SK-N-SH (cell line): ENCODE measurements around the gene HYPK. TPM values are rescaled to one million over a fixed set of nuclear protein-coding genes. Genes with fewer than 3 reads are reported as not detected.

Experiments
- CTCF ChIA-PET: fragments of 300-600, 350-600 bp; formaldehyde crosslinking; extraction: SDS; loops from one replicate; lab custom pipeline; 2021; lab: Yijun Ruan, JAX
- POLR2A ChIA-PET: fragments of 350-600 bp; sonication (Branson Sonifier 250); formaldehyde crosslinking; extraction: SDS; loops from one replicate; lab custom pipeline; 2020; ENCODE audit warnings: antibody characterized with exemption, inconsistent platforms; lab: Yijun Ruan, JAX
- DNase-seq: peaks from one replicate; pipeline ENCODE4 v3.0.0; 2012
- H2AFZ ChIP-seq: fragments of 200-600 bp; sonication (generic); 2 replicates; pipeline ENCODE4 v1.8.1; 2016; ENCODE audit warnings: antibody characterized with exemption, mild to moderate bottlenecking, low read depth
- H3F3A ChIP-seq: fragments of 200-600 bp; sonication (generic); replicated peaks from 2 replicates; pipeline ENCODE3; 2016; ENCODE audit warnings: antibody characterized with exemption, mild to moderate bottlenecking; ENCODE audit not compliant: insufficient read depth
- H3K27ac ChIP-seq, 2 experiments: fragments of 200-500 bp in 1 of 2; fragments of 200-600 bp in 1 of 2; sonication (Bioruptor generic) in 1 of 2; sonication (generic), shearing (Covaris generic) in 1 of 2; 2 replicates each; pipeline versions ENCODE4 v1.5.1 to v1.6.1; 2014 to 2016; ENCODE audit warnings: low read depth in 2 of 2, inconsistent platforms in 1 of 2, low read length in 1 of 2, mild to moderate bottlenecking in 1 of 2, mixed read lengths in 1 of 2
- H3K27me3 ChIP-seq: fragments of 200-600 bp; sonication (generic), shearing (Covaris generic); 2 replicates; pipeline ENCODE4 v1.6.1; 2016; ENCODE audit warnings: mixed run types; ENCODE audit not compliant: insufficient read depth
- H3K36me3 ChIP-seq, 2 experiments: fragments of 200-500 bp in 1 of 2; fragments of 200-600 bp in 1 of 2; sonication (Bioruptor generic) in 1 of 2; sonication (generic) in 1 of 2; replicated peaks in 1 of 2; 2 replicates each; pipeline versions ENCODE3 to v1.5.1; 2014 to 2016; ENCODE audit warnings: low read length in 1 of 2, mild to moderate bottlenecking in 1 of 2; ENCODE audit not compliant: insufficient read depth in 2 of 2, control insufficient read depth in 1 of 2
- H3K4me1 ChIP-seq, 2 experiments: fragments of 200-500 bp in 1 of 2; fragments of 200-600 bp in 1 of 2; sonication (Bioruptor generic) in 1 of 2; sonication (generic), shearing (Covaris generic) in 1 of 2; 2 replicates each; pipeline versions ENCODE4 v1.5.1 to v1.6.1; 2014 to 2016; ENCODE audit warnings: low read depth in 1 of 2, low read length in 1 of 2, mixed run types in 1 of 2; ENCODE audit not compliant: insufficient read depth in 2 of 2, control insufficient read depth in 1 of 2
- H3K4me2 ChIP-seq: fragments of 200-600 bp; sonication (generic), shearing (Covaris generic); 2 replicates; pipeline ENCODE4 v1.6.1; 2017; ENCODE audit warnings: mixed run types
- H3K4me3 ChIP-seq, 2 experiments: fragments of 200-500 bp in 1 of 2; fragments of 200-600 bp in 1 of 2; sonication (Bioruptor generic) in 1 of 2; sonication (generic), shearing (Covaris generic) in 1 of 2; 2 replicates each; pipeline versions ENCODE4 v1.5.1 to v1.8.1; 2014 to 2016; ENCODE audit warnings: low read depth in 2 of 2, inconsistent platforms in 1 of 2, low read length in 1 of 2, mild to moderate bottlenecking in 1 of 2, mixed read lengths in 1 of 2, moderate library complexity in 1 of 2
- H3K79me2 ChIP-seq: fragments of 200-600 bp; sonication (generic); 2 replicates; pipeline ENCODE4 v1.8.1; 2017; ENCODE audit warnings: mild to moderate bottlenecking; ENCODE audit not compliant: insufficient read depth
- H3K9ac ChIP-seq: fragments of 200-600 bp; sonication (generic); 2 replicates; pipeline ENCODE4 v1.6.1; 2017; ENCODE audit warnings: mixed run types
- H3K9me2 ChIP-seq: fragments of 200-600 bp; sonication (generic); 2 replicates; pipeline ENCODE4 v1.6.1; 2017; ENCODE audit warnings: mixed run types
- H3K9me3 ChIP-seq: fragments of 200-600 bp; sonication (generic); 2 replicates; pipeline ENCODE4 v1.6.1; 2017; ENCODE audit warnings: mixed run types, mild to moderate bottlenecking, moderate library complexity
- H4K20me1 ChIP-seq: fragments of 200-600 bp; sonication (generic); 2 replicates; pipeline ENCODE4 v1.6.1; 2017; ENCODE audit warnings: mild to moderate bottlenecking, mixed run types; ENCODE audit not compliant: insufficient read depth
- CHD2 ChIP-seq: fragments of 150-350 bp; IDR thresholded peaks from 2 replicates; pipeline ENCODE4 v1.6.1; 2018; ENCODE audit warnings: low read length; ENCODE audit not compliant: partially characterized antibody
- CTCF ChIP-seq: fragments of 200-600 bp; sonication (generic); IDR thresholded peaks from 2 replicates; pipeline ENCODE4 v1.6.1; 2017; ENCODE audit warnings: antibody characterized with exemption, mild to moderate bottlenecking, moderate library complexity
- ELF1 ChIP-seq: IDR thresholded peaks from 2 replicates; pipeline ENCODE4 v1.4.0; 2012
- FOSL2 ChIP-seq: IDR thresholded peaks from 2 replicates; pipeline ENCODE4 v1.4.0; 2012; ENCODE audit warnings: low read depth, mild to moderate bottlenecking, moderate library complexity, borderline replicate concordance
- FOXM1 ChIP-seq: IDR thresholded peaks from 2 replicates; pipeline ENCODE4 v1.4.0; 2012; ENCODE audit warnings: low read depth, mild to moderate bottlenecking
- GABPA ChIP-seq: IDR thresholded peaks from 2 replicates; pipeline ENCODE4 v1.4.0; 2012; ENCODE audit warnings: low read depth, mild to moderate bottlenecking
- GATA2 ChIP-seq: sonication (generic); formaldehyde crosslinking; IDR thresholded peaks from 2 replicates; pipeline ENCODE4 v1.5.0; 2020; ENCODE audit warnings: mild to moderate bottlenecking, missing genetic modification reagents
- IRF3 ChIP-seq: fragments of 150-350 bp; IDR thresholded peaks from 2 replicates; pipeline ENCODE4 v1.6.1; 2016; ENCODE audit warnings: mild to moderate bottlenecking, low read depth, low read length
- MAX ChIP-seq: IDR thresholded peaks from 2 replicates; pipeline ENCODE4 v1.4.0; 2012; ENCODE audit warnings: low read depth
- MEF2A ChIP-seq: IDR thresholded peaks from 2 replicates; pipeline ENCODE4 v1.4.0; 2012; ENCODE audit warnings: low read depth, borderline replicate concordance
- MXI1 ChIP-seq: IDR thresholded peaks from 2 replicates; pipeline ENCODE4 v1.6.1; 2012; ENCODE audit warnings: mild to moderate bottlenecking, low read depth, low read length, improper control_type of control experiment
- NRF1 ChIP-seq: IDR thresholded peaks from 2 replicates; pipeline ENCODE4 v1.6.1; 2012; ENCODE audit warnings: low read depth, mild to moderate bottlenecking, low read length
- PBX3 ChIP-seq: IDR thresholded peaks from 2 replicates; pipeline ENCODE4; 2012
- POLR2AphosphoS5 ChIP-seq: IDR thresholded peaks from 2 replicates; pipeline ENCODE4 v1.6.1; 2012; ENCODE audit warnings: low read depth, low read length
- RAD21 ChIP-seq: IDR thresholded peaks from 2 replicates; pipeline ENCODE4 v1.6.1; 2012; ENCODE audit warnings: mild to moderate bottlenecking, low read length
- RXRA ChIP-seq: IDR thresholded peaks from 2 replicates; pipeline ENCODE4 v1.4.0; 2012; ENCODE audit warnings: low read depth, mild to moderate bottlenecking, borderline replicate concordance
- SIN3A ChIP-seq: IDR thresholded peaks from 2 replicates; pipeline ENCODE4 v1.6.1; 2012; ENCODE audit warnings: low read depth, mild to moderate bottlenecking, low read length, moderate library complexity, borderline replicate concordance
- TEAD4 ChIP-seq: IDR thresholded peaks from 2 replicates; pipeline ENCODE4 v1.4.0; 2012; ENCODE audit warnings: mild to moderate bottlenecking, borderline replicate concordance; ENCODE audit not compliant: insufficient read depth
- USF2 ChIP-seq: fragments of 150-350 bp; IDR thresholded peaks from 2 replicates; pipeline ENCODE4 v1.6.1; 2017; ENCODE audit warnings: antibody characterized with exemption, low read length, low read depth, borderline replicate concordance
- YY1 ChIP-seq: IDR thresholded peaks from 2 replicates; pipeline ENCODE4 v1.4.0; 2012; ENCODE audit warnings: low read depth, mild to moderate bottlenecking
- WGBS: methylation state at CpG from one replicate; pipeline ENCODE4 v1.1.6; 2017; ENCODE audit warnings: low lambda C conversion rate; 5-methylcytosine and 5-hydroxymethylcytosine counted together
- polyA plus RNA-seq, 3 experiments: library from polyadenylated mRNA; depleted of rRNA; stranded (reverse); fragments of >200 nt; gene quantifications; 2 replicates each; pipeline ENCODE4 v1.2.3, GENCODE V29; 2012

The HYPK gene
- polyA plus RNA-seq, 1 of the 3 experiments (the other 2 are of a cell fraction), result 11.5 TPM

- peak overlapping the region; percentile 77 for H3K4me2 ChIP-seq
These were observed 25.7 kb downstream of the HYPK start for GRCh38 chr15:43826029-43826507.

GRCh38 chr15:43826508-43827341 lies 26.3 kb downstream of the HYPK start, which contains the start of gene WDR76:
TSS of gene WDR76 (plus strand) at chr15:43827002. CDS start at chr15:43827033, 31 bp downstream.
- no peaks in the 10 kb centered on the region for H3K9me3 ChIP-seq
- 14% methylated on average over 28 of the region's 48 CpGs for WGBS
- DNase-seq, result peak; percentile 87
- no peaks in the 10 kb centered on the region for H3K27me3 ChIP-seq
- peak within 1 kb of the TSS; percentile 77 for H3K4me2 ChIP-seq
- H3F3A ChIP-seq, result peaks cover 20% of the 10 kb centered on the region
- H3K9ac ChIP-seq, result peak within 1 kb of the TSS; percentile 59
- peak within 1 kb of the TSS; percentile 45 to 47; a peak in 3 of 4 replicates for H3K27ac ChIP-seq
- peak within 1 kb of the TSS; percentile 86 for H2AFZ ChIP-seq
- CTCF ChIA-PET, result interaction anchor here (1.6 kb wide), 1 partner anchor 77 kb away, joined by 3 read pairs; no protein-coding TSS in a partner anchor
- no peaks in the 10 kb centered on the region for H4K20me1 ChIP-seq
- no peaks in the 10 kb centered on the region for H3K9me2 ChIP-seq
- no peaks in the 10 kb centered on the region for H3K36me3 ChIP-seq
- POLR2A ChIA-PET, result no interaction called here
- peak within 1 kb of the TSS; percentile 53 to 66 for H3K4me3 ChIP-seq
- H3K4me1 ChIP-seq, result peaks cover 9 to 10% of the 10 kb centered on the region in 2 experiments; a peak in 3 of 4 replicates
- H3K79me2 ChIP-seq, result peaks cover 72% of the 10 kb centered on the region
- TF ChIP-seq IRF3 (no peak), SIN3A (peak; percentile 82), FOSL2 (no peak), USF2 (no peak), RXRA (no peak), CHD2 (peak; percentile 19), MAX (peak; percentile 62), FOXM1 (no peak), NRF1 (no peak), GABPA (peak; percentile 57), POLR2AphosphoS5 (0 out of 2 replicates have a peak, but pooled peaks have one; percentile 11), ELF1 (peak; percentile 68), CTCF (no peak), TEAD4 (0 out of 2 replicates have a peak, but pooled peaks have one; percentile 34)

More at GRCh38 chr15:43826029-43826507, 25.7 kb downstream of the HYPK start:
- Histone ChIP-seq H3K9ac (peak overlapping the region; percentile 59; the same call in 1 of the 2 replicates), H3K9me3 (no peaks in the 10 kb centered on the region), H4K20me1 (no peaks in the 10 kb centered on the region), H2AFZ (peak overlapping the region; percentile 86), H3K4me3 (peak overlapping the region in 1 of 2 experiments; percentile 66; a peak in 3 of 4 replicates), H3K27ac (peak overlapping the region in 1 of 2 experiments; percentile 47; a peak in 2 of 4 replicates), H3K4me1 (peaks cover 9 to 10% of the 10 kb centered on the region in 2 experiments; a peak in 3 of 4 replicates), H3K9me2 (no peaks in the 10 kb centered on the region), H3K27me3 (no peaks in the 10 kb centered on the region), H3F3A (peaks cover 23% of the 10 kb centered on the region), H3K79me2 (peaks cover 75% of the 10 kb centered on the region), H3K36me3 (peaks cover 0 to 2% of the 10 kb centered on the region in 2 experiments)
- no peak for TF ChIP-seq RAD21
- no peak for TF ChIP-seq POLR2AphosphoS5
- TF ChIP-seq PBX3, result no peak
- TF ChIP-seq YY1, result no peak
- no peak for TF ChIP-seq GATA2 (CRISPR knock-in tag)
- no peak for TF ChIP-seq MEF2A
- no peak for TF ChIP-seq MXI1
- no peak for TF ChIP-seq TEAD4
- no peak for TF ChIP-seq GABPA
- WGBS, result 95% methylated on average over 11 of the region's 11 CpGs
- DNase-seq, result no peak
- CTCF ChIA-PET, result no interaction called here
- POLR2A ChIA-PET, result no interaction called here
